ENCODE measurements around the gene SLC38A1. TPM values are rescaled to one million over a fixed set of nuclear protein-coding genes. Genes with fewer than 3 reads are reported as not detected.
"Not testable (repeated sequence)": the region's sequence is repeated elsewhere in the genome, so short reads cannot be mapped to it uniquely, and the experiment has no call there.

Gene SLC38A1
- total RNA-seq, 1 donor from 2014 or later, result 171 TPM

DNA sequence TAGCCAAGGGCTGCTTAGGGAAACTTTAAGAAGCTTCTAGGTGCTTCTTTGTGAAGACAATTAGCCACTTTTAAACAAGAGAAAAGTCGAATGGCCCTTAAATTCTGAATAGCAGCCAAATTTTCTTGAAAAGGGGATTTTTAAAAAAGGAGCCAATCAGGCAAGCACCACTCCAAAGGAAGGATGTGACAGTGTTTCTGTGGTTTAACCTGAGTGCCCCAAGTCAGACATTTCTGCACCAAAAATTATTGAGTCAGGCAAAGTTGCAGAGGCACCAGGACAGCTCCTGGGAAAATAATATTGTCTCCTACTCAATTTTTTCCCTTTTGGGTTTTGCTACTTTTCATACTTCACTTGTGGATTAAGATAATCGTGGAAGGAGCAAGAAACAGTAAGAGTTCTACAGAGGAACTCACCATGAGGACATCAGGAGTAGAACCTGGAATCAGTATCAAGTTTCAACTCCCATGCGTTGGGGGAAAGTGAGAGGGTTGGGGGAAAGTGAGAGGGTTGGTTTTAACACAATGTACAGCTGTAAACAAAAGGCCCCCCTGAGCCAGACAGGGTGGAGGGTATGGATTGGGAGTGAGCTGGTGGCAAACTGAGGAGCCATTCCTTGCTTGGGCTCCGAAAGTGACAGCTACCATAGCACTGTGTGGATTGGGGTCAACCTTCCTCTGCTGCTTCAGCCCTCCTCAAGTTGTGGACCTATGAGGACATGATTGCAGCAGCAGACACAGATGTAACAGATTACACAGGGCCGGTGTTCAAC is 90.8 kb downstream of the SLC38A1 start:
- intact Hi-C loops (cut with micrococcal nuclease), result no loop called here

DNA sequence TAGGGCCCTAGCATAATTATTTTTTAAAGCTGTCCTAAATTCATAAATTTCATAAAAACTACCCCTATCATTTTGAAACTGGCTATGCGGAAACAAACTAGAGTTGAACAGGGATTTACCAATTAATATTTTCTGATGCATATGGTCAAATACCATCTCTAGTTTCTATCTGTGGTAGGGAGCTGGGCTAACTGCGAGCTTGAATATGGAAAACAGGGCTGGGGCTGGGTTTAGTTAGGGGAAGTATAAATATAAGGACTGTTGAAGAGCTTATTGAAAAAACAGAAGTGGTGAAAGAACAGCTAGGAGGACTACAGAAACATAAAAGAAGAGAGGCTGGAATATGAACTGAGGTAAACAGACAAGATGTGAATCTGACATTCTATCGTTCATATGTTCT is 91.8 kb downstream of the SLC38A1 start:
- intact Hi-C loops (cut with micrococcal nuclease), result no loop called here

- intact Hi-C loops (cut with micrococcal nuclease), result no loop called here
These were observed 93.9 kb downstream of the SLC38A1 start for GRCh38 chr12:46174919-46175318.

- intact Hi-C loops (cut with micrococcal nuclease), result no loop called here
These were observed 94.7 kb downstream of the SLC38A1 start for GRCh38 chr12:46174061-46174662.

GRCh38 chr12:46168426-46168825 is 100.4 kb downstream of the SLC38A1 start:
- intact Hi-C loops (cut with micrococcal nuclease), result no loop called here

DNA sequence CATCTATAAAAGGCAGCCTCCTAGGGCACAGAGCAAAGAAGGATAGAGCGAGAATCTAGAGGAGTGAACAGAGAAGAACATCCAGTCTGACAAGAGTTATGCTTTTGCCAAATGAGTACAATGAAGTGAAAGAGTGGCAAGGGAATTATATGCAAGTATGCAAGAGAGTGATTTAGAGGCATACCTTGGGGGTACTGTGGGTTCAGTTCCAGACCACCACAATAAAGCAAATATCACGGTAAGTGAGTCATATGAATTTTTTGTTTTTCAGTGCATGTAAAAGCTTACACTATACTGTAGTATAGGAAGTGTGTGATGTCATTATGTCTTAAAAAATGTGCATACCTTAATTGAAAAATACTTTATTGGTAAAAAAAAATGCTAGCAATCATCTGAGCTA is 101.4 kb downstream of the SLC38A1 start:
- intact Hi-C loops (cut with micrococcal nuclease), result no loop called here

DNA sequence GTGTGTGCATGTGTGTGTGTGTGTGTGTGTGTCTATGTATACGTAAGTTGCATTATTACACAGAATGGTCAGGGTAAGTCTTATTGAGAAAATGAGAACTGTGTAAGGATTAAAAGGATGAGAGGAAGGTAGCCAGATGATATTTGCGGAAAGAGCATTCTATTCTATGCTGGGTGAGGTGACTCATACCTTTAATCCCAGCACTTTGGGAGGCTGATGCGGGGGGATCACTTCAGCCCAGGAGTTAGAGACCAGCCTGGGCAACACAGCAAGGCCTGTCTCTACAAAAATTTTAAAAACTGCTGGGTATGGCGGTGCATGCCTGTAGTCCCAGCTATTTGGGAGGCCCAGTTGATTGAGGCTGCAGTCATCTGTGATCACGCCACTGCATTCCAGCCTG is 103.7 kb downstream of the SLC38A1 start:
- intact Hi-C loops (cut with micrococcal nuclease), result no loop called here

- intact Hi-C loops (cut with micrococcal nuclease), result no loop called here
These were observed 104.6 kb downstream of the SLC38A1 start for GRCh38 chr12:46164186-46164761.

GRCh38 chr12:46162549-46163076 is 106.2 kb downstream of the SLC38A1 start:
- intact Hi-C loops (cut with micrococcal nuclease), result not testable (repeated sequence)

DNA sequence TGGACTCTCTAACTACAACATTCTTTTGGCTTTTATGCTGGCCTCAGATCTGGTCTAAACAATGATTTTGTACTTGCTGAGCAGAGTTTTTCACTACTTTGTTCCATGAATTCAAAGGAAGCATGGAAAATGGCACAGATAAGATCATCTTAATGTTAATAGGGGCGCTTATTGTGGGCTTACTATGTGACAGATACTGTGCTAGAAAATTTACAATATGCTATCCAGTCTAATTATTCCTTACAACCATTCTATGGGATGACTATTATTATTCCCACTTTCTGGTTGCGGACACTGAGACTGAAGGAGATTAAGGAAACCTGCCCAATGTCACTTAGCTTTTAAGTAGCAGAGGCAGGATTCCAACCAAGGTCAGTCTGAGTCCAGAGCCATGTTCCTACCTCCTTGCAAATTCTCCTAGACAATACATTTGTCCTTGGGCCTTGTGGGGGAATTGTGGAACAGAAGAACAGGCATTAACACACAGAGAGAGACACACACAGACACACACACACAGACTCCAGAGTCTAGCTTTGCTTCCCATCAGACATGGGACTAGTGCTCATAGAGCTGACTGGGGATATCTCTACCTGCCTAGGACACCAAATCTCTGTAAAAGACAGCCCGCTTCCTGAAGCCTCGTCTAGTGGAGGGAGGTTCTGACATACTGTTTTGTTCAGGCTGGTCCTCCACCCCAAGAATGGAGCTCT is 107.7 kb downstream of the SLC38A1 start:
- intact Hi-C loops (cut with micrococcal nuclease), result no loop called here

DNA sequence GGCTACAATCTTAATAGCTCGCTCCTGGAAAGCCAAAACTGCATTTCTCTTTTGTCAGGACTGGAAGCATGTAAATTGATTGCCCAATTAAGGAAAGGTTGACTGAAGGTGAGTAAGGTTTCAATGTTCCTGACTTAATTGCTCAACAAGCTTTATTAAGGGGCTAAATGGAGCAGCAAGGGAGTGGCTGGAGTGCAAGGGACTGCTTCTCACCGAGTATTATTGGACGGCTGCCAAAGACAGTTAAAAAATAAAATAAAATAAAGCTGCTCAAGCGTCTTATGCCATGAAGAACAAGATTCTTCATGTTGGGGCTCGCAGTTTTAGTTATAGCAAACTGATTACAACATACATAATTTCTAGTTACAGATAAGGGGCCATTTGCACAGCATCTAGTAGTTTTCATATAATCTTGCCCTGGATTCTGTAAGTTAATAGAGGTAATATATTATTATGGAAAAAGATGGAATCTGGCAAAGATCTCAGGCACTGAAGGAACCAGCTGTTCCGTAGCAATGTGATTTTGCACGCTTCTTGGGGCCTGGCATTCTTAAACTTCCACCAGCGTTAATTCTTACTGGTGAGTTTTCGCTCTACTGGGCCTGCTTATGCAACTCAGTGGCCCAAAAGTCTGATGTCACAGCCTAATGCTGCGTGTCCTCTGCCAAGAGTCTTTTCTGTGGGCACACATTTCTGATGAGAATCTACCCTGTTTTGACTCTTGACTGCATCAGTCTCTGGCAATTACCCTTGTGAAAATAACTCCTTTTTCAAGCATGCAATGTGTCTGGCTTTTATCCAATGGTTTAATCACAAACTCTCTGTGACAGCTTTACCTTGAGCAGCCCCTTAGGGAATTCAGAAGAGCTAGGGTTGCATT is 108.5 kb downstream of the SLC38A1 start:
- intact Hi-C loops (cut with micrococcal nuclease), result no loop called here

- intact Hi-C loops (cut with micrococcal nuclease), result loop anchor here (10.0 kb wide), 1 partner anchor 295 kb away; no protein-coding TSS in a partner anchor
These were observed 109.4 kb downstream of the SLC38A1 start for GRCh38 chr12:46159309-46159901.

DNA sequence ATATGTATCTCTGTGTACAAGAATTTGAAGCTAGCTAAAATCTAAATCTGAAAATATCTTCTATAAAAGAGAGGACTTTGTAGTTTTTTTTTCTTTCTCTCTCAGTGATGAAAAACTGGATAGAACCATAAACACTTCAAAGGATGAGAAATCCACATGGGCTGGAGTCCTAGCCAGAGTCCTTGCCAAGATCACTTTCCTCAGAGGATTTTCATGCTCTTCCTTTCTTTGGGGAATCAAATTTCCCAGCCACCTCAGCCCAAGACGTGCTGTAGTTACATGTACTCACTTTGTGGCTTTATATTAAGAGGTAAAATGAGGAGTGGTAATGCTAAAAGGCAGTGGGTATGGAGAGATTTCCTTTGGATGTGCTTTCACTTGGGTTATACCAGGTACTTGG is 110.3 kb downstream of the SLC38A1 start:
- intact Hi-C loops (cut with micrococcal nuclease), result loop anchor here (10.0 kb wide), 1 partner anchor 296 kb away; no protein-coding TSS in a partner anchor

- intact Hi-C loops (cut with micrococcal nuclease), result loop anchor here (5.0 to 10.0 kb wide), 3 partner anchors 213 to 523 kb away; no protein-coding TSS in a partner anchor
These were observed 114.4 kb downstream of the SLC38A1 start for GRCh38 chr12:46154221-46154985.

DNA sequence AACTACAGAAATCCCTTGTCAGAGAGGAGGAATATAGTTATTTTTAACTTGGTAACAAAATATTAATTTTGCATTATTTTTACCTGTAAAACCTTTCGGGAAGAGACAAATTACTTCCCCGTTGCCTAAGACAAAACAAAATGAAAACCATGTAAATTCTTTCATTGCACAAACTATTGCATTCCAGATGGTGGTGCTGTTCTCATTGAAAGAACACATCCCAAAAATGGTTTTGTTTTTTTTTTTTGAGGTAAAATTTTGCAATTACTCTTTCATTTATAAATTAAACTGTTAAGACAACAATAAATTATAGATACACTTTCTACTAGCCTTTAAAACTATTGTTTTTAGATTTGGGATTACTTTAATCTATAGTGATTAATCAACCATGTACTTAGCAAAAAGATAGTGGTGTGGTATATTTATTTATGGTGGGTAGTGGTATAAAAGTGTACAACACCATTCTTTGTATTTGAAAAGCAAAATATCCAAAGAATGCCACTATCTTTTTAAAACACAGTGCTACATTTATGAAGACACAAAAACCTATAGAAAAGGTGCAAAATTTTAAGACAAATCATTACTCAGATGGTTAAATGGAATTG is 115.5 kb downstream of the SLC38A1 start:
- intact Hi-C loops (cut with micrococcal nuclease), result loop anchor here (1.0 to 10.0 kb wide), 4 partner anchors 150 to 524 kb away; no protein-coding TSS in a partner anchor

GRCh38 chr12:46152456-46152855 is 116.4 kb downstream of the SLC38A1 start:
- intact Hi-C loops (cut with micrococcal nuclease), result loop anchor here (5.0 to 10.0 kb wide), 3 partner anchors 215 to 525 kb away; no protein-coding TSS in a partner anchor

DNA sequence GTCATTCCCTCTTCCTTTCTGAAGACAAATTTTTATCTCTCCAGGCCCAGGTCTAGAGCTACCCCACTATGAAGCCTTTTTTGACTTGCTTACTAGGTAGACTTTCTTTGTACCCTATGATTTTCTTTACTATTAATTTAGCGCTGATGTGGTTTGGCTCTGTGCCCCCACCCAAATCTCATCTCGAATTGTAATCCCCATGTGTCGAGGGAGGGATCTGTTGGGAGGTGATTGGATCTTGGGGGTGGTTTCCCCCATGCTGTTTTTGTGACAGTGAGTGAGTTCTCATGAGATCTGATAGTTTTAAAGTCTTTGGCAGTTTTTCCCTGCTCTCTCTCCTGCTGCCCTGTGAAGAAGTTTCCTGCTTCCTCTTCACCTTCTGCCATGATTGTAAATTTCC is 118.1 kb downstream of the SLC38A1 start:
- intact Hi-C loops (cut with micrococcal nuclease), result loop anchor here (5.0 to 10.0 kb wide), 3 partner anchors 217 to 527 kb away; no protein-coding TSS in a partner anchor

DNA sequence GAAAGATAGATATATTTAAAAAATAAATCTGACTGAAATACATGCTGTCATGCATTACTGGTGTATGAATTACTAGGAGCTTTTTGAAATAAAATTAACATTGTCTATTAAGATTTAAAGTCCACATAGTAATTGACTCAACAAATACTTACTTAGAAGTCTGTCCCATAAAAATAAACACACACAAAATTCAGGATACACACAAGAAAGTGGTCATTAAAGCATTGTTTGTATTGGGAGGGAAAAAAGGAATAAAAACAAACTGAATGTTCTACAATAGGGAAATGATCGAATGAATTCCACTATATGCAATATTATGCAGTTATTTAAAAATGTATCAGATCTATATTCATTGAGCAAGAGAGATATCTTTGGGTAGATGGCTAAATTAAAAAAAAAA is 118.9 kb downstream of the SLC38A1 start:
- intact Hi-C loops (cut with micrococcal nuclease), result loop anchor here (5.0 to 10.0 kb wide), 3 partner anchors 217 to 527 kb away; no protein-coding TSS in a partner anchor

GRCh38 chr12:46149079-46149464 is 119.8 kb downstream of the SLC38A1 start:
- intact Hi-C loops (cut with micrococcal nuclease), result no loop called here

All from T-helper 2 cell treated with Interferon-gamma antibody and Interleukin-4, amounts not matched to agents 100 ng/mL and 5 ng/mL, for 36 hours (primary cell).